ENCODE data around the gene ABHD16A.

The ABHD16A gene

GRCh38 chr6:31702819-31703716, at the start of gene ABHD16A:
Gene ABHD16A, minus strand, starts transcription at chr6:31703324. Its CDS starts 43 bp downstream, at chr6:31703281.
- DNase-seq (ENCODE audit: low spot score), result peak; percentile 98

- DNase-seq (ENCODE audit: low spot score), result peak; percentile 96
Measured at GRCh38 chr6:31752739-31753319, 49.7 kb upstream of the ABHD16A start.

GRCh38 chr6:31750411-31751022, 47.4 kb upstream of the ABHD16A start:
- DNase-seq (ENCODE audit: low spot score), result peak; percentile 63

GRCh38 chr6:31749301-31750036, 46.3 kb upstream of the ABHD16A start:
- no peak for DNase-seq (ENCODE audit: low spot score)

- no peak for DNase-seq (ENCODE audit: low spot score)
Measured at GRCh38 chr6:31744422-31744821, 41.3 kb upstream of the ABHD16A start.

- DNase-seq (ENCODE audit: low spot score), result no peak
Measured at GRCh38 chr6:31742894-31743293, 39.8 kb upstream of the ABHD16A start.

- DNase-seq (ENCODE audit: low spot score), result no peak
Measured at GRCh38 chr6:31741815-31742214, 38.7 kb upstream of the ABHD16A start.

- peak; percentile 43 for DNase-seq (ENCODE audit: low spot score)
Measured at GRCh38 chr6:31740397-31741223, 37.5 kb upstream of the ABHD16A start.

GRCh38 chr6:31739639-31740396, 36.7 kb upstream of the ABHD16A start, which contains the start of gene MSH5:
Gene MSH5, plus strand, starts transcription at chr6:31740005. Its CDS starts 462 bp downstream, at chr6:31740467.
- peak; percentile 99 for DNase-seq (ENCODE audit: low spot score)

GRCh38 chr6:31737991-31738979, 35.2 kb upstream of the ABHD16A start:
- peak; percentile 68 for DNase-seq (ENCODE audit: low spot score)

GRCh38 chr6:31737315-31737990, 34.3 kb upstream of the ABHD16A start:
- no peak for DNase-seq (ENCODE audit: low spot score)

- DNase-seq (ENCODE audit: low spot score), result no peak
Measured at GRCh38 chr6:31736768-31737314, 33.7 kb upstream of the ABHD16A start.

GRCh38 chr6:31736021-31736767, 33.1 kb upstream of the ABHD16A start, which contains the start of gene CLIC1:
Gene CLIC1, minus strand, starts transcription at chr6:31736530. Its CDS starts 230 bp downstream, at chr6:31736300.
- DNase-seq (ENCODE audit: low spot score), result peak; percentile 89

GRCh38 chr6:31734821-31735406, 31.8 kb upstream of the ABHD16A start:
- DNase-seq (ENCODE audit: low spot score), result peak; percentile 91

GRCh38 chr6:31734247-31734820, 31.2 kb upstream of the ABHD16A start:
- no peak for DNase-seq (ENCODE audit: low spot score)

- DNase-seq (ENCODE audit: low spot score), result no peak
Measured at GRCh38 chr6:31733734-31734133, 30.6 kb upstream of the ABHD16A start.

GRCh38 chr6:31732029-31732428, 28.9 kb upstream of the ABHD16A start:
- no peak for DNase-seq (ENCODE audit: low spot score)
